GM23338 (cell line): ENCODE data around the gene KCNAB1.

Experiments
- EZH2 ChIP-seq: fragments of 200-600 bp; sonication (generic); IDR thresholded peaks from one replicate; pipeline ENCODE4 v1.8.0; 2017; ENCODE audit warnings: antibody characterized with exemption, mild to moderate bottlenecking, low read depth; ENCODE audit not compliant: unreplicated experiment
- POLR2AphosphoS5 ChIP-seq: IDR thresholded peaks from 2 replicates; pipeline ENCODE4 v1.6.1; 2016; ENCODE audit warnings: antibody characterized with exemption, low read depth
- TF ChIP-seq, protein P1 (sequence below), 2 experiments: fragments of 200-600 bp in 1 of 2; sonication (generic) in 1 of 2; conservative IDR thresholded peaks; 2 replicates each; pipeline versions ENCODE4 v1.5.1 to v1.6.1; 2016 to 2017; ENCODE audit warnings: antibody characterized with exemption in 2 of 2, low read depth in 2 of 2, mild to moderate bottlenecking in 2 of 2, moderate library complexity in 1 of 2

DNA sequence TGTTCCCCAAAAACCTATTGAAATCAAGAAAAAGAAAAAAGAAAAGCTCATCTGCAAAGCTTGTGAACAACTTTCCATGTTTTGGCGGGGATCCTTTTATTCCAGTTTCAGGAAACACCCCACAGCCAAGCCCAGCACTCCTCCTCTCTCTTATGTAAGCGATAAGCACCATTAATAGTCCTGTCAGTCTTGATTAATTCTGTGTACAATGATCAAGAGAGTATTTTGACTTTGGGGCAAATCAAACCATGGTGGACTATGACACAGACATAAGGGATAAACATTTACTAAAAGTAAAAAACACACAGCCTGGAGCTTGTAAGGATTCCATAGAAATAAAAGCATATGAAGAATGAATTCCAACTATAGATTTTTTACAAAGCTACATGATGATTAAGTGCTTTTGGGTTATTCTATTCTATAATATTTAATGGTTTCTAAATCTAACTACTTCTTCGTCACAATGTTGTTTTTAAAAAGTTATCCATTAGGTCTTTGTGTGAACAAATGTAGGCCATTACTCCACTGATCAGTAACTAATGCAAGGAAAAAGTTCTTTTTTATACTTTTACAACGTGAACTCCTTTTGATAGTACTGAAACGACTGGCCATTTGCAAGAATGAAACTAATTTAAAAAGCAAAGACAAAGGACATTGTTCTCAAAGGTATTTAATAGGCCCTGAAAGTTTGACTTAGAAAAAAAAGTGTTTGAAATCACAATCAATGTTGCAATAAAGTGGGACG is 106.5 kb downstream of the KCNAB1 start:
- TF ChIP-seq, protein P1, sequence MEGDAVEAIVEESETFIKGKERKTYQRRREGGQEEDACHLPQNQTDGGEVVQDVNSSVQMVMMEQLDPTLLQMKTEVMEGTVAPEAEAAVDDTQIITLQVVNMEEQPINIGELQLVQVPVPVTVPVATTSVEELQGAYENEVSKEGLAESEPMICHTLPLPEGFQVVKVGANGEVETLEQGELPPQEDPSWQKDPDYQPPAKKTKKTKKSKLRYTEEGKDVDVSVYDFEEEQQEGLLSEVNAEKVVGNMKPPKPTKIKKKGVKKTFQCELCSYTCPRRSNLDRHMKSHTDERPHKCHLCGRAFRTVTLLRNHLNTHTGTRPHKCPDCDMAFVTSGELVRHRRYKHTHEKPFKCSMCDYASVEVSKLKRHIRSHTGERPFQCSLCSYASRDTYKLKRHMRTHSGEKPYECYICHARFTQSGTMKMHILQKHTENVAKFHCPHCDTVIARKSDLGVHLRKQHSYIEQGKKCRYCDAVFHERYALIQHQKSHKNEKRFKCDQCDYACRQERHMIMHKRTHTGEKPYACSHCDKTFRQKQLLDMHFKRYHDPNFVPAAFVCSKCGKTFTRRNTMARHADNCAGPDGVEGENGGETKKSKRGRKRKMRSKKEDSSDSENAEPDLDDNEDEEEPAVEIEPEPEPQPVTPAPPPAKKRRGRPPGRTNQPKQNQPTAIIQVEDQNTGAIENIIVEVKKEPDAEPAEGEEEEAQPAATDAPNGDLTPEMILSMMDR (conservative IDR thresholded peaks at IDR 0.05; ENCODE audit: low read depth in 2 of 2), result no peak
- TF ChIP-seq EZH2, result no peak
- no peak for TF ChIP-seq POLR2AphosphoS5
